ENCODE data around the gene TSPAN9.

- TF ChIP-seq MAX (CRISPR knock-in tag; IDR thresholded peaks at IDR 0.05) (no peak), MNT (conservative IDR thresholded peaks at IDR 0.05) (no peak), CBFB (CRISPR knock-in tag; IDR thresholded peaks at IDR 0.05) (no peak), ATF6 (CRISPR knock-in tag; IDR thresholded peaks at IDR 0.05) (no peak), ZNF274 (IDR thresholded peaks at IDR 0.05; ENCODE audit: borderline replicate concordance, low read depth, low read length) (no peak), ATF4 (CRISPR knock-in tag; IDR thresholded peaks at IDR 0.05) (no peak), GABPA (tag; conservative IDR thresholded peaks at IDR 0.05; ENCODE audit: low read depth) (no peak), ZNF449 (CRISPR knock-in tag; IDR thresholded peaks at IDR 0.05) (no peak), CBX8 (IDR thresholded peaks at IDR 0.05; ENCODE audit: borderline replicate concordance, extremely low read depth, low read depth, low read length, poor library complexity, severe bottlenecking) (no peak), REST (IDR thresholded peaks at IDR 0.05; ENCODE audit: borderline replicate concordance) (no peak), REST (CRISPR knock-in tag; IDR thresholded peaks at IDR 0.05; ENCODE audit: low read depth) (no peak), STAG1 (CRISPR knock-in tag; IDR thresholded peaks at IDR 0.05; ENCODE audit: borderline replicate concordance) (no peak), ZBTB33 (CRISPR knock-in tag; IDR thresholded peaks at IDR 0.05) (no peak), POLR3A (IDR thresholded peaks at IDR 0.05; ENCODE audit: borderline replicate concordance, extremely low read depth, insufficient read depth, insufficient read length) (no peak), CBX5 (IDR thresholded peaks at IDR 0.05; ENCODE audit: borderline replicate concordance, low read depth) (no peak)
Measured at GRCh38 chr12:3119192-3119755, 42.1 kb downstream of the TSPAN9 start.

Measured in K562 (cell line).